ENCODE data around the gene RUNX2.

GRCh38 chr6:45327956-45328522 is at the start of gene RUNX2:
- TF ChIP-seq POLR2A (IDR thresholded peaks at IDR 0.05) (no peak), CTCF (IDR thresholded peaks at IDR 0.05) (no peak), POLR2AphosphoS5 (IDR thresholded peaks at IDR 0.05) (no peak)

All from stomach (tissue), 4 donors.